GM18502 (cell line): Measurements from ENCODE around the gene TCL1B.
"Not testable (repeated sequence)": the region's sequence is repeated elsewhere in the genome, so short reads cannot be mapped to it uniquely, and the experiment has no call there.

Experiments
- ATAC-seq: cut with Tn5 transposase; IDR thresholded peaks from one replicate; pipeline ENCODE4 v1.9.1; 2021; ENCODE audit warnings: mild to moderate bottlenecking; ENCODE audit not compliant: unreplicated experiment, poor library complexity

TCL1B gene

GRCh38 chr14:95665530-95665929 lies 20.7 kb upstream of the TCL1B start:
- not testable (repeated sequence) for ATAC-seq

- ATAC-seq = no peak
Observed at GRCh38 chr14:95666450-95666849, 19.8 kb upstream of the TCL1B start.

- ATAC-seq = no peak
Observed at GRCh38 chr14:95667249-95667693, 19.0 kb upstream of the TCL1B start.

- peak; percentile 37 for ATAC-seq
Observed at GRCh38 chr14:95668235-95668772, 17.9 kb upstream of the TCL1B start.

- no peak for ATAC-seq
Observed at GRCh38 chr14:95674613-95675012, 11.6 kb upstream of the TCL1B start.

- no peak for ATAC-seq
Observed at GRCh38 chr14:95675486-95675885, 10.7 kb upstream of the TCL1B start.

GRCh38 chr14:95677179-95677835 lies 8.9 kb upstream of the TCL1B start:
- no peak for ATAC-seq

GRCh38 chr14:95679148-95679815 lies 6.9 kb upstream of the TCL1B start:
- no peak for ATAC-seq

GRCh38 chr14:95679998-95680735 lies 6.1 kb upstream of the TCL1B start:
- no peak for ATAC-seq

GRCh38 chr14:95681153-95681552 lies 5.1 kb upstream of the TCL1B start:
- no peak for ATAC-seq

GRCh38 chr14:95683793-95684192 lies 2.4 kb upstream of the TCL1B start:
- ATAC-seq = no peak

GRCh38 chr14:95686935-95687334 lies 709 bp downstream of the TCL1B start:
- ATAC-seq = no peak

- ATAC-seq = no peak
Observed at GRCh38 chr14:95689441-95689840, 3.2 kb downstream of the TCL1B start.

- ATAC-seq = no peak
Observed at GRCh38 chr14:95690815-95691214, 4.6 kb downstream of the TCL1B start.

GRCh38 chr14:95691591-95691990 lies 5.4 kb downstream of the TCL1B start:
- no peak for ATAC-seq

GRCh38 chr14:95692109-95692508 lies 5.9 kb downstream of the TCL1B start:
- ATAC-seq = no peak

- no peak for ATAC-seq
Observed at GRCh38 chr14:95695051-95695450, 8.8 kb downstream of the TCL1B start.

GRCh38 chr14:95695913-95696312 lies 9.7 kb downstream of the TCL1B start:
- no peak for ATAC-seq

- no peak for ATAC-seq
Observed at GRCh38 chr14:95696741-95697140, 10.5 kb downstream of the TCL1B start.

- ATAC-seq = peak; percentile 60
Observed at GRCh38 chr14:95697764-95698163, 11.5 kb downstream of the TCL1B start.

- no peak for ATAC-seq
Observed at GRCh38 chr14:95698287-95698686, 12.1 kb downstream of the TCL1B start.
